ENCODE data around the gene PCDHB10. TPM values are rescaled to one million over a fixed set of nuclear protein-coding genes. Genes with fewer than 3 reads are reported as not detected.
A peak's percentile ranks its signal among the peaks of the same experiment; 100 is the strongest.
"Not testable (repeated sequence)": the region's sequence is repeated elsewhere in the genome, so short reads cannot be mapped to it uniquely, and the experiment has no call there.

Gene PCDHB10
- total RNA-seq, 4 donors from 2014 or later, result 0.54 to 0.83 (median 0.76) TPM; not detected in 1

DNA sequence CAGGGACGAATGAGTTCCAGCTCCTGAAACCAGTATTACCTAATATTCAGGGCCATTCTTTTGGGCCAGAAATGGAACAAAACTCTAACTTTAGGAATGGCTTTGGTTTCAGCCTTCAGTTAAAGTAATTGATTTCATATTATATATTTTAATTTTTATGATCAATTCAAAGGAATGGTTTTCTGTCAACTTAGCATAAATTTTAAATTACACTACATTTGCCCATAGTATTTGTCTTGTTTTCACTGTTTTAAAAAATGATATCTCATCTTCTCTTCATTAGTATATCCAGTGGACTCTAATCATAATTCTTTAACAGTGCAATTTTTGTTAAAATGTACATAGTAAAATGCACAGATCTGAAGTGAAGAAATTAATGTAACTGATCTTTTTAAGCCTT, 11.8 kb upstream of the PCDHB10 start:
- TF ChIP-seq POLR2A (IDR thresholded peaks at IDR 0.05), result no peak
- TF ChIP-seq, protein P1, sequence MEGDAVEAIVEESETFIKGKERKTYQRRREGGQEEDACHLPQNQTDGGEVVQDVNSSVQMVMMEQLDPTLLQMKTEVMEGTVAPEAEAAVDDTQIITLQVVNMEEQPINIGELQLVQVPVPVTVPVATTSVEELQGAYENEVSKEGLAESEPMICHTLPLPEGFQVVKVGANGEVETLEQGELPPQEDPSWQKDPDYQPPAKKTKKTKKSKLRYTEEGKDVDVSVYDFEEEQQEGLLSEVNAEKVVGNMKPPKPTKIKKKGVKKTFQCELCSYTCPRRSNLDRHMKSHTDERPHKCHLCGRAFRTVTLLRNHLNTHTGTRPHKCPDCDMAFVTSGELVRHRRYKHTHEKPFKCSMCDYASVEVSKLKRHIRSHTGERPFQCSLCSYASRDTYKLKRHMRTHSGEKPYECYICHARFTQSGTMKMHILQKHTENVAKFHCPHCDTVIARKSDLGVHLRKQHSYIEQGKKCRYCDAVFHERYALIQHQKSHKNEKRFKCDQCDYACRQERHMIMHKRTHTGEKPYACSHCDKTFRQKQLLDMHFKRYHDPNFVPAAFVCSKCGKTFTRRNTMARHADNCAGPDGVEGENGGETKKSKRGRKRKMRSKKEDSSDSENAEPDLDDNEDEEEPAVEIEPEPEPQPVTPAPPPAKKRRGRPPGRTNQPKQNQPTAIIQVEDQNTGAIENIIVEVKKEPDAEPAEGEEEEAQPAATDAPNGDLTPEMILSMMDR (IDR thresholded peaks at IDR 0.05), result no peak
- H3K4me1 ChIP-seq, result no peaks in the 10 kb centered on the region
- no peak overlapping the region for H3K4me3 ChIP-seq
- H3K27ac ChIP-seq, result no peak overlapping the region
- DNase-seq, result no peak
- peaks cover 0 to 27% (median 2%) of the 10 kb centered on the region in 4 donors for H3K9me3 ChIP-seq
- H3K36me3 ChIP-seq, result no peaks in the 10 kb centered on the region
- no peaks in the 10 kb centered on the region for H3K27me3 ChIP-seq

DNA sequence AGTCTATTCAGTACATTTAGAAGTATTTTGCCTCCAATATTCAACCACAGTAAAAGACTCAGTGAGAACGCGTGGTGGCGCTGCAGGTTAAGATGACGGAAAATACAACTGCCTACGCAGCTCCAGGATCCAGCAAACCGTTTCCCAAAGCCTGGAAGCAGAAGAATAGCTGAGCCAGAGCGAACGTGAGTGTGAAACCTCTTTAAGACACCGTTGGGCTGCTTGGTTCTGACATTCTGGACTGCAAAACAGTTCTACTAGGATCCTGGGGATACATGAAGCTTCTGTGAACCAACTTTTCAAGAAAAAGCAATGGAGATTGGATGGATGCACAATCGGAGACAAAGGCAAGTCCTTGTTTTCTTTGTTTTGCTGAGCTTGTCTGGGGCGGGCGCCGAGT, 9.9 kb upstream of the PCDHB10 start, which contains the start of gene PCDHB16:
Gene PCDHB16 (plus strand): TSS at position 140 of the 400 bp plus-strand sequence. CDS start 173 bp downstream, at position 313.
- Histone ChIP-seq H3K27ac (no peak within 1 kb of the TSS), H3K4me3 (peak within 1 kb of the TSS in 1 of 4 donors; percentile 19), H3K27me3 (no peaks in the 10 kb centered on the region), H3K9me3 (peaks cover 0 to 28% (median 2%) of the 10 kb centered on the region in 4 donors), H3K4me1 (no peaks in the 10 kb centered on the region), H3K36me3 (no peaks in the 10 kb centered on the region)
- DNase-seq, result no peak
- TF ChIP-seq POLR2A (IDR thresholded peaks at IDR 0.05), result no peak
- TF ChIP-seq, protein P1 (IDR thresholded peaks at IDR 0.05), result no peak

DNA sequence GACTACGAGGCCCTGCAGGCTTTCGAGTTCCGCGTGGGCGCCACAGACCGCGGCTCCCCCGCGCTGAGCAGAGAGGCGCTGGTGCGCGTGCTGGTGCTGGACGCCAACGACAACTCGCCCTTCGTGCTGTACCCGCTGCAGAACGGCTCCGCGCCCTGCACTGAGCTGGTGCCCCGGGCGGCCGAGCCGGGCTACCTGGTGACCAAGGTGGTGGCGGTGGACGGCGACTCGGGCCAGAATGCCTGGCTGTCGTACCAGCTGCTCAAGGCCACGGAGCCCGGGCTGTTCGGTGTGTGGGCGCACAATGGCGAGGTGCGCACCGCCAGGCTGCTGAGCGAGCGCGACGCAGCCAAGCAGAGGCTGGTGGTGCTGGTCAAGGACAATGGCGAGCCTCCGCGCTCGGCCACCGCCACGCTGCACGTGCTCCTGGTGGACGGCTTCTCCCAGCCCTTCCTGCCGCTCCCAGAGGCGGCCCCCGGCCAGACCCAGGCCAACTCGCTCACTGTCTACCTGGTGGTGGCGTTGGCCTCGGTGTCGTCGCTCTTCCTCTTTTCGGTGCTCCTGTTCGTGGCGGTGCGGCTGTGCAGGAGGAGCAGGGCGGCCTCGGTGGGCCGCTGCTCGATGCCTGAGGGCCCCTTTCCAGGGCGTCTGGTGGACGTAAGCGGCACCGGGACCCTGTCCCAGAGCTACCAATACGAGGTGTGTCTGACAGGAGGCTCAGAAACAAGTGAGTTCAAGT, 7.9 kb upstream of the PCDHB10 start:
- DNase-seq, H3K4me1 ChIP-seq, H3K27ac ChIP-seq, H3K27me3 ChIP-seq, H3K4me3 ChIP-seq, H3K36me3 ChIP-seq: not testable (repeated sequence)
- H3K9me3 ChIP-seq, result peaks cover 0 to 20% (median under 1%) of the 10 kb centered on the region in 4 donors

DNA sequence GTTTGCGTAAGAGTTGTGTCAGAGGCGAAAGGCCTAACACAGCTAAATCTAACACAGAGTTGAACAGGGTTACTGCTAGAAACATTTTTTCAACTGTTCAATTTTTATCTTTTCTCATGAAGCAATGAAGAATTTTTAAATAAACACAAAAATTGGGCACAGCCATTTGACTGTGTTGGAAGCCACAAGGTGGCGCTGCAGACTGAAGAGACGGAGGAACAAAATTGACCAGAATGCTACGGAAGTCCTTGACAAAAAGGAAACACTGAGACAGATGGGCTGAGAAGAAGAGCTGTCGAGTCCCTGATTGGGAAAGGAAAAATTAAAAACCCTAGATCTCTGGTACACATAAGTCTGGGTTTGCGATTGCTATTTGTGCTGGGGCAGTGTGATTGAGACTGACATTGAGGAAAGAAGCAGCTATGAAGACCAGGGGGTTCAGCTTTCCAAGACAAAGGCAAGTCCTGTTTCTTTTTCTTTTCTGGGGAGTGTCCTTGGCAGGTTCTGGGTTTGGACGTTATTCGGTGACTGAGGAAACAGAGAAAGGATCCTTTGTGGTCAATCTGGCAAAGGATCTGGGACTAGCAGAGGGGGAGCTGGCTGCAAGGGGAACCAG, 5.1 kb upstream of the PCDHB10 start, which contains the start of gene PCDHB9:
Gene PCDHB9 (plus strand): TSS at position 265 of the 616 bp plus-strand sequence. CDS start 158 bp downstream, at position 423.
- DNase-seq, result no peak
- TF ChIP-seq, protein P1 (IDR thresholded peaks at IDR 0.05), result peak in 3 of 6 experiments; percentile 8 to 18 (median 16)
- no peak for TF ChIP-seq POLR2A (IDR thresholded peaks at IDR 0.05)
- Histone ChIP-seq H3K27ac (no peak within 1 kb of the TSS), H3K27me3 (no peaks in the 10 kb centered on the region), H3K9me3 (peaks cover 0 to 19% (median 0%) of the 10 kb centered on the region in 4 donors), H3K36me3 (no peaks in the 10 kb centered on the region), H3K4me3 (no peak within 1 kb of the TSS), H3K4me1 (no peaks in the 10 kb centered on the region)

- H3K27me3 ChIP-seq, H3K4me3 ChIP-seq, H3K4me1 ChIP-seq, DNase-seq, H3K27ac ChIP-seq, H3K36me3 ChIP-seq: not testable (repeated sequence)
- H3K9me3 ChIP-seq, result peaks cover 0 to 17% (median 0%) of the 10 kb centered on the region in 4 donors
These were observed 3.5 kb upstream of the PCDHB10 start for GRCh38 chr5:141188682-141189081.

DNA sequence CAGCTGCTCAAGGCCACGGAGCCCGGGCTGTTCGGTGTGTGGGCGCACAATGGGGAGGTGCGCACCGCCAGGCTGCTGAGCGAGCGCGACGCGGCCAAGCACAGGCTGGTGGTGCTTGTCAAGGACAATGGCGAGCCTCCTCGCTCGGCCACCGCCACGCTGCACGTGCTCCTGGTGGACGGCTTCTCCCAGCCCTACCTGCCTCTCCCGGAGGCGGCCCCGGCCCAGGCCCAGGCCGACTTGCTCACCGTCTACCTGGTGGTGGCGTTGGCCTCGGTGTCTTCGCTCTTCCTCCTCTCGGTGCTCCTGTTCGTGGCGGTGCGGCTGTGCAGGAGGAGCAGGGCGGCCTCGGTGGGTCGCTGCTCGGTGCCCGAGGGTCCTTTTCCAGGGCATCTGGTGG, 3.0 kb upstream of the PCDHB10 start:
- H3K4me1 ChIP-seq, DNase-seq, H3K36me3 ChIP-seq, H3K27me3 ChIP-seq, H3K27ac ChIP-seq, H3K4me3 ChIP-seq: not testable (repeated sequence)
- peaks cover 0 to 16% (median 0%) of the 10 kb centered on the region in 4 donors for H3K9me3 ChIP-seq

- DNase-seq, H3K27ac ChIP-seq, H3K27me3 ChIP-seq, H3K4me3 ChIP-seq, H3K36me3 ChIP-seq, H3K4me1 ChIP-seq: not testable (repeated sequence)
- H3K9me3 ChIP-seq, result peaks cover 0 to 34% (median 0%) of the 10 kb centered on the region in 4 donors
These were observed 2.2 kb downstream of the PCDHB10 start for GRCh38 chr5:141194332-141194731.
